Sigmoid colon (tissue), 7 donors: Measurements from ENCODE around the gene FAM227B. TPM values are rescaled to one million over a fixed set of nuclear protein-coding genes. Genes with fewer than 3 reads are reported as not detected.

ENCODE experiments used
- DNase-seq: peaks from one replicate; pipeline ENCODE4 v3.0.0-alpha.2; 2019
- H3K27ac ChIP-seq, 4 donors: fragments of 200-600 bp; sonication (generic); one replicate each; pipeline ENCODE4 v1.5.1; 2016 to 2019; ENCODE audit warnings: mild to moderate bottlenecking in 1 of 4
- H3K27me3 ChIP-seq, 3 donors: fragments of 200-600 bp; sonication (generic); one replicate each; pipeline ENCODE4 v1.5.1; 2019; ENCODE audit warnings: mild to moderate bottlenecking in 1 of 3
- H3K36me3 ChIP-seq, 4 donors: fragments of 200-600 bp; sonication (generic); one replicate each; pipeline ENCODE4 v1.5.1; 2016 to 2019
- H3K4me1 ChIP-seq, 4 donors: fragments of 200-600 bp; sonication (generic); one replicate each; pipeline ENCODE4 v1.5.1; 2017 to 2019
- H3K4me3 ChIP-seq, 4 donors: fragments of 200-600 bp; sonication (generic); one replicate each; pipeline ENCODE4 v1.5.1; 2017 to 2019; ENCODE audit warnings: mild to moderate bottlenecking in 2 of 4, moderate library complexity in 1 of 4
- H3K9me3 ChIP-seq, 4 donors: fragments of 200-600 bp in 3 of 4; sonication (generic) in 3 of 4; one replicate each; pipeline versions ENCODE4 v1.5.1 to v1.6.1; 2013 to 2019
- CTCF ChIP-seq, 4 experiments: fragments of 450-650 bp in 3 of 4; fragments of 200-600 bp in 1 of 4; IDR thresholded peaks; one replicate each; pipeline ENCODE4 v1.5.1; 2016 to 2019; ENCODE audit warnings: antibody characterized with exemption in 4 of 4, mild to moderate bottlenecking in 3 of 4, moderate library complexity in 2 of 4
- EP300 ChIP-seq, 4 donors: sonication (generic); formaldehyde crosslinking; IDR thresholded peaks; one replicate each; pipeline ENCODE4 v1.6.1; 2017; ENCODE audit warnings: antibody characterized with exemption in 4 of 4
- POLR2A ChIP-seq, 2 donors: fragments of 450-650 bp; IDR thresholded peaks; one replicate each; pipeline ENCODE4 v1.6.1; 2016; ENCODE audit warnings: antibody characterized with exemption in 2 of 2, mild to moderate bottlenecking in 2 of 2, moderate library complexity in 2 of 2
- POLR2AphosphoS5 ChIP-seq, 4 donors: sonication (generic); formaldehyde crosslinking; IDR thresholded peaks; one replicate each; pipeline ENCODE4 v1.6.1; 2017; ENCODE audit warnings: antibody characterized with exemption in 4 of 4
- WGBS, 2 donors: extraction: QIAGEN DNeasy Blood & Tissue Kit; methylation state at CpG; one replicate each; pipeline ENCODE4 v1.1.7; 2013; 5-methylcytosine and 5-hydroxymethylcytosine counted together
- intact Hi-C: fragments of 100-400 bp; cut with DNase I; formaldehyde crosslinking; loops from one replicate; pipeline ENCODE4 v1.15.1; 2023
- polyA plus RNA-seq, 3 donors: library from polyadenylated mRNA; stranded (reverse); fragments of 200-250 nt; gene quantifications; one replicate each; pipeline ENCODE4 v1.2.3, GENCODE V29; 2013
- total RNA-seq, 4 donors: library from RNA; depleted of rRNA; stranded (reverse); fragments of >200 nt; gene quantifications; one replicate each; pipeline ENCODE4 v1.1.0, GENCODE V29; 2016
- donor health status: healthy with polysubstance abuse.
- donor health status: Bipolar disorder and iron deficiency.
- donor health status: healthy.

Gene FAM227B
- total and polyA plus RNA-seq, 7 donors: 1.8 to 21.1 (median 11.1) TPM

GRCh38 chr15:49287481-49287880 is 333.1 kb downstream of the FAM227B start:
- Histone ChIP-seq H3K36me3 (peaks cover 0 to 41% (median 4%) of the 10 kb centered on the region in 4 donors), H3K4me3 (no peak overlapping the region), H3K27me3 (no peaks in the 10 kb centered on the region), H3K27ac (no peak overlapping the region), H3K4me1 (no peaks in the 10 kb centered on the region), H3K9me3 (no peaks in the 10 kb centered on the region)
- no peak for DNase-seq
- intact Hi-C loops: no loop called here
- TF ChIP-seq POLR2A (IDR thresholded peaks at IDR 0.05) (no peak), EP300 (IDR thresholded peaks at IDR 0.05) (no peak), CTCF (IDR thresholded peaks at IDR 0.05) (no peak), POLR2AphosphoS5 (IDR thresholded peaks at IDR 0.05) (no peak)

- peaks cover 0 to 39% (median 2%) of the 10 kb centered on the region in 4 donors for H3K36me3 ChIP-seq
- no peak for DNase-seq
- H3K27ac ChIP-seq: no peak overlapping the region
- no peak overlapping the region for H3K4me3 ChIP-seq
- TF ChIP-seq CTCF (IDR thresholded peaks at IDR 0.05) (no peak), EP300 (IDR thresholded peaks at IDR 0.05) (no peak), POLR2A (IDR thresholded peaks at IDR 0.05) (no peak), POLR2AphosphoS5 (IDR thresholded peaks at IDR 0.05) (no peak)
- WGBS, 2 donors: 81 to 82% methylated on average over 4 of the region's 4 CpGs
- no peaks in the 10 kb centered on the region for H3K4me1 ChIP-seq
- H3K27me3 ChIP-seq: no peaks in the 10 kb centered on the region
- H3K9me3 ChIP-seq: no peaks in the 10 kb centered on the region
- intact Hi-C loops: no loop called here
Measured at GRCh38 chr15:49286649-49287404, 333.8 kb downstream of the FAM227B start.

- Histone ChIP-seq H3K27ac (no peak overlapping the region), H3K36me3 (peaks cover 0 to 34% (median 2%) of the 10 kb centered on the region in 4 donors), H3K9me3 (no peaks in the 10 kb centered on the region), H3K27me3 (no peaks in the 10 kb centered on the region), H3K4me1 (no peaks in the 10 kb centered on the region), H3K4me3 (no peak overlapping the region)
- TF ChIP-seq CTCF (IDR thresholded peaks at IDR 0.05) (no peak), POLR2AphosphoS5 (IDR thresholded peaks at IDR 0.05) (no peak), POLR2A (IDR thresholded peaks at IDR 0.05) (no peak), EP300 (IDR thresholded peaks at IDR 0.05) (no peak)
- intact Hi-C loops: no loop called here
- 88 to 96% methylated on average over 1 of the region's 1 CpG for WGBS, 2 donors
- DNase-seq: no peak
Measured at GRCh38 chr15:49282366-49282765, 338.3 kb downstream of the FAM227B start.

- Histone ChIP-seq H3K4me1 (no peaks in the 10 kb centered on the region), H3K27ac (no peak overlapping the region), H3K27me3 (no peaks in the 10 kb centered on the region), H3K36me3 (peaks cover 0 to 20% (median 0%) of the 10 kb centered on the region in 4 donors), H3K4me3 (no peak overlapping the region), H3K9me3 (no peaks in the 10 kb centered on the region)
- DNase-seq: no peak
- 95% methylated on average over 4 of the region's 4 CpGs for WGBS, 2 donors
- intact Hi-C loops: no loop called here
- TF ChIP-seq EP300 (IDR thresholded peaks at IDR 0.05) (no peak), CTCF (IDR thresholded peaks at IDR 0.05) (no peak), POLR2AphosphoS5 (IDR thresholded peaks at IDR 0.05) (no peak), POLR2A (IDR thresholded peaks at IDR 0.05) (no peak)
Measured at GRCh38 chr15:49279521-49280456, 340.8 kb downstream of the FAM227B start.
